Cardiac fibroblast (primary cell): ENCODE measurements around the gene CCDC12.

Experiments
- DNase-seq, 2 donors: peaks; one replicate each; pipeline versions ENCODE4 v3.0.0 to v3.0.0-alpha.2; 2010; ENCODE audit warnings: low read depth in 2 of 2
- H3K4me3 ChIP-seq, 2 donors: replicated peaks in 1 of 2; 1 replicate in 1 of 2; 2 replicates in 1 of 2; pipeline ENCODE4 v1.5.1; 2011; ENCODE audit warnings: low read depth in 2 of 2, low read length in 2 of 2, mild to moderate bottlenecking in 2 of 2, moderate library complexity in 1 of 2
- TF ChIP-seq, protein P1 (sequence below): IDR thresholded peaks from one replicate; pipeline ENCODE4 v1.5.1; 2011; ENCODE audit warnings: low read depth, mild to moderate bottlenecking, low read length, inconsistent platforms

Gene CCDC12

DNA sequence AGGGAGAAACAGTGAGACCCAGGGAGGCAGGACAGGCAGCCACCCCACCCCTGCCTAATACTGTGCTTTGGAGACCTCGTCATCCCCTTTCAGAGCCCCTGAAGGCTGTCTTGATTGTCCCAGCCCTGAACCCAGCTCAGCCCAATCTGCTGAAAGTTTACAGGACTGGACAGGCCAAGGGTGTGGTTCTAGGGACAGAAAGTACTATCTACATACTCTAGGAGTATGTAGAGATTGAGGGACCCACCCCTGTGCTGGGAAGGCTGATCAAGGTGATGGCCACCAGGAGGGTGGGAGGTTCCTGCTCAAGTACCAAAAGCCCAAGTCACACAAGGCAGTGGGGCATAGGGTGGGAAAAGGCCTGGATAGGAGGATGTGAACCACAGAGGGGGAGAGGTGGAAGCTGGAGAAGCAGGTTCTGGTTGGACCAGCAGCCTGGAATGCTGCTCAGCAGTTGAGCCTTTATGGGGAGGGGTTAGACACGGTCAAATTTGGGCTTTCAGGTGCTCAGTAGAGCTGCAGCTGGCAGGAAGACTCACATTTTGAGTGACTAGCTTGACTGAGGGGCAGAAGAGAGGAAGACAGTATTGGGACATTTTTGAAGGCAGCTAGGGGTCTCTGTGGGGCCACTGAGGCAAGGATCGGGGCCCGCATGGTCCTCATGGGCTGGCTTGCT, 9.6 kb upstream of the CCDC12 start:
- TF ChIP-seq, protein P1, sequence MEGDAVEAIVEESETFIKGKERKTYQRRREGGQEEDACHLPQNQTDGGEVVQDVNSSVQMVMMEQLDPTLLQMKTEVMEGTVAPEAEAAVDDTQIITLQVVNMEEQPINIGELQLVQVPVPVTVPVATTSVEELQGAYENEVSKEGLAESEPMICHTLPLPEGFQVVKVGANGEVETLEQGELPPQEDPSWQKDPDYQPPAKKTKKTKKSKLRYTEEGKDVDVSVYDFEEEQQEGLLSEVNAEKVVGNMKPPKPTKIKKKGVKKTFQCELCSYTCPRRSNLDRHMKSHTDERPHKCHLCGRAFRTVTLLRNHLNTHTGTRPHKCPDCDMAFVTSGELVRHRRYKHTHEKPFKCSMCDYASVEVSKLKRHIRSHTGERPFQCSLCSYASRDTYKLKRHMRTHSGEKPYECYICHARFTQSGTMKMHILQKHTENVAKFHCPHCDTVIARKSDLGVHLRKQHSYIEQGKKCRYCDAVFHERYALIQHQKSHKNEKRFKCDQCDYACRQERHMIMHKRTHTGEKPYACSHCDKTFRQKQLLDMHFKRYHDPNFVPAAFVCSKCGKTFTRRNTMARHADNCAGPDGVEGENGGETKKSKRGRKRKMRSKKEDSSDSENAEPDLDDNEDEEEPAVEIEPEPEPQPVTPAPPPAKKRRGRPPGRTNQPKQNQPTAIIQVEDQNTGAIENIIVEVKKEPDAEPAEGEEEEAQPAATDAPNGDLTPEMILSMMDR, result no peak
- DNase-seq, result no peak
- no peak overlapping the region for H3K4me3 ChIP-seq

DNA sequence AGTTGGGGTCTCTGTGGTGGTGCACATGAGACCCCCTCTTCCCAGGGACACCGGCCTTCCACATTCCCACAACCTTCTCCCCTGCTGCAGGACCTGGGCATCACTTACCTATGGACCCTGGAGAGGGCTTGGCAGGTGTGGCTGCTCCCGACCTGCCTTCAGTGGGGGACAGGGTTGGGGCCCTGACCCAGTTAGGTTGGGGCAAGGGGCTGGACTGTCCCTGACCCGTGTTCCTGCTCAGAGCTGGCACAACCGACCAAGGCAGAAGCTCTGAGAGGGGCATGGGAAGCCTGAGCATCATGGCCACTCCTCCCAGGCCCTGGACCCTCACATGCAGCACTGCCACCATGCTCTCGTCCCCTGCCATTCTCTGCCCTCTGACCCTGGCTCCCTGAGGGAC, 9.0 kb upstream of the CCDC12 start:
- H3K4me3 ChIP-seq, result no peak overlapping the region
- TF ChIP-seq, protein P1, result no peak
- no peak for DNase-seq

DNA sequence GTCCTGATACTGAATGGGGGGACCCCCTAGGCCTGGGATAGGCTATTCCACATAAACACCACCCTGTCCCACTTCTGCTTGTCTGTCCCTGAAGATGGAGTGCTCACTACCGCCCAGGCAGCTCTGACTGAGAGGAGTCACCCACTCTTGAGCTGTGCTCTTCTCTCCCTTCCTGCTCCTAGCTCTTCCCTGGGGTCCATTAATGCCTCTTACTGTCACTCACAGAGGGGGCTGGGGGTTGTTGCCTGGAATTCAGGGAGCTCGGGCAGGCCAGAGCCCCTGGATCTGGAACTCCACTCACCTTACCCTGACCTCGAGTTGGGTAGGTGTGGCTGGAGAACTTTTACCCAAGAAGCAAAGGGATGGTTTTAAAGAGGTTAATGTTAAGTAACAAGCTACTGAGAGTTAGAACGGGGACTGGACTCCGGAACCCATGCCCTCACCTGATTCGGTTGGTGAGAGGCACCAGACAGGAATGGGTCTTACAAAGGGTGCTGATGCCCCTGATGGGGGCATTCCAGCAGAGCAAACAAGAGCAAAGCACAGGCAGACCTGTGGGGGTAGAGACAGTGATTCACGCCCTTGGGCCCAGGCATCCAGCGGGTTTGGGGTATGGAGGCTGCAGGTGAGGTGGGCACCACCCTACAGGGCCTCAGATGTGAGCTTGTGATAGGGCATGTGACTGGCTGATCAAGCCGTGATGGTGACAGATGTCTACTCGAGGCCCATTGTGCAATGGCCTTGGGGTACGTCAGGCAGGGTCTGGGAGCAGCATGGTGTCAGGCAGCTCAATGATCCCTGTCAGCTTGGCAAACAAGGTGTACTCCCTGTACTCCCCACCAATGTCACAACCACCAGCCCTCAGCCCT, 8.3 kb upstream of the CCDC12 start:
- H3K4me3 ChIP-seq, result no peak overlapping the region
- no peak for DNase-seq
- TF ChIP-seq, protein P1, result no peak

DNA sequence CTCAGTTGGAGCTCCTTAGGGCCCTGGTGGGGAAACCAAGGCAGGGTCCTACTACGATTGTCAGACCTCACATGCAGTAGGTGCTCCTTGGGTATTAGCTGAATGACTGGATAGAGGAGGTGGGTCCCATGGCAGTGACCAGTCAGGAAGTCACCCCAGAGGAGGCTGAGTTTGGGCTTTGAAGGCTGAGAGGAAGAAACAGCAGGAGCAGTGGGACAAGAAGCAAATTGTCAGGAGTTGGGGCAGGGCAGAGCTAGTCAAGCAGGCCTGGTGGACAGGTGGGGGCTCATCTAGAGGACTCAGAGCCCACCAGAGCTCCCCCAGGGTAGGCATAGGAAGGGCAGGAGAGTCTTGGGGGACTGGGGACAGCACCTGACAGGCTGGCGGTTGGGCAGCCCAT, 6.0 kb upstream of the CCDC12 start:
- H3K4me3 ChIP-seq, result no peak overlapping the region
- TF ChIP-seq, protein P1, result no peak
- DNase-seq, result no peak

DNA sequence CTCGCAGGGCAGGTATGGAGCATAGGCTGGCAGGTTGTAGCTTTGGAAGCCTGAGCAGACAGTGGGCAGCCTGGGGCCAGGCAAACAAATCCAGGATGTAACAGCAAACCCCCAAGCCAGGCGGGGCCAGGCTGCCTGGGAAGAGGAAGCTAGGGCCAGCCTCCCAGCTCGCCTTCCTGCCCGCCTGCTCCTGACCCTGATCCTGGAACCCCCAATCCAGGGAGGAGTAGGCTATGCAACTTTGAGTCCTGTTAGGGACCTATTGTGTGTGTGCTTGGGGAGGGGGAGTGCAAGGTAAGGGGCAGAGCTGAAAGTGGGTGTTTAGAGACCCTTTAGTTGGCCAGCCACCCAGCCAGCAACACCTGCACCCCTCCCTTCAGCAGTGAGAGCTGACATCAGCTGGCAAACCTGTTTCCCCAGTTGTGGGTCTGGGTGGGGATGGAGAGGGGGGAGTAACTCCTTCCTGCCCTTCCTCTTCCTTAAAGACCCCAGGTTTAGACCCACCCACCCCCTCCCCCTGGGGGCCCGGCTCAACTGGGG, 5.5 kb upstream of the CCDC12 start:
- no peak overlapping the region for H3K4me3 ChIP-seq
- TF ChIP-seq, protein P1, result no peak

DNA sequence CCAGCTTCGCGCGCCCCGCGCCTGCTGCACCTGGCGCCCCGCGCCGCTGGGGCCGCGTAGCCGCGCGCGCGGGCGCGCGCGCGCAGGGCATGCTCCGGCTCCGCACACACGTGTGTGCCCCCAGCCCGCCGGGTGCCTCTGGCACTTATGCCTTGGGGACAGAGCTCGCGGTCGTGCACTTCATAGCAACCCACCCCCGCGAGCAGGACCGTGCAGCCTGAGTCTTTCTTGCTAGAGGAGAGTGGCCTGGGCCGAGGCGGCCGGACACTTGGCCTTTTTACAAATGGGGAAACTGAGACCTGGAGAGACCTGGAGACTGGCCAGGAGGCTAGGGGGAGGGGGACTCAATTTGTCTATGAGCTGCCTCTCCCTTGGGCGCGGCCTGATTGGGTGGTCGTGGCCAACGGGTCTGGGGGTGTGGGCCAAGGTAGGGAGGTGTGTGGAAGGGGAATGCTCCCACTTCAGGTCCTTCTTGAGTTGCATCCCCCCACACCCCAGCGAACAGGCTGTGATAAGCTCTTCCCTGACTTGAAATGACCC, 3.5 kb upstream of the CCDC12 start:
- TF ChIP-seq, protein P1, result no peak
- H3K4me3 ChIP-seq, result peak overlapping the region; percentile 67 to 68
- no peak for DNase-seq

More for the DNA sequence above, 5.5 kb upstream of the CCDC12 start:
- no peak for DNase-seq
